GM23338 (cell line): ENCODE measurements around the gene SIK2. TPM values are rescaled to one million over a fixed set of nuclear protein-coding genes. Genes with fewer than 3 reads are reported as not detected.

Experiments used
- ATAC-seq: fragments of 200-7000 bp; cut with Tn5 transposase; 3 replicates; pipeline ENCODE4 v1.9.1; 2020
- DNase-seq: peaks from one replicate; pipeline ENCODE4 v3.0.0-alpha.2; 2015; ENCODE audit warnings: low spot score
- H2AFZ ChIP-seq: fragments of 200-600 bp; sonication (generic); 2 replicates; pipeline ENCODE4 v1.8.0; 2016; ENCODE audit warnings: antibody characterized with exemption, mild to moderate bottlenecking, moderate library complexity
- H3F3A ChIP-seq: fragments of 200-600 bp; sonication (generic); replicated peaks from 2 replicates; pipeline ENCODE4 v1.8.0; 2017; ENCODE audit warnings: antibody characterized with exemption, mixed run types, low read depth
- H3K27ac ChIP-seq: fragments of 200-600 bp; sonication (generic); 2 replicates; pipeline ENCODE4 v1.6.1; 2016; ENCODE audit warnings: low read depth
- H3K27me3 ChIP-seq: fragments of 200-600 bp; sonication (generic); 2 replicates; pipeline ENCODE4 v1.8.0; 2016; ENCODE audit warnings: mild to moderate bottlenecking, mixed run types, moderate library complexity; ENCODE audit not compliant: insufficient read depth
- H3K36me3 ChIP-seq: fragments of 200-600 bp; sonication (generic); 2 replicates; pipeline ENCODE4 v1.8.0; 2016; ENCODE audit warnings: mild to moderate bottlenecking; ENCODE audit not compliant: insufficient read depth
- H3K4me1 ChIP-seq: fragments of 200-600 bp; sonication (generic); 2 replicates; pipeline ENCODE4 v1.8.0; 2016; ENCODE audit warnings: mild to moderate bottlenecking, moderate library complexity; ENCODE audit not compliant: insufficient read depth
- H3K4me2 ChIP-seq: fragments of 200-600 bp; sonication (generic); 2 replicates; pipeline ENCODE4 v1.7.1; 2017; ENCODE audit warnings: mixed run types
- H3K4me3 ChIP-seq: fragments of 200-600 bp; sonication (generic); 2 replicates; pipeline ENCODE4 v1.6.1; 2016; ENCODE audit warnings: mixed run types
- H3K79me2 ChIP-seq: fragments of 200-600 bp; sonication (generic); replicated peaks from 2 replicates; pipeline ENCODE4 v1.8.0; 2017; ENCODE audit warnings: mild to moderate bottlenecking; ENCODE audit not compliant: insufficient read depth
- H3K9me2 ChIP-seq: fragments of 200-600 bp; sonication (generic); 2 replicates; pipeline ENCODE4 v1.8.0; 2017; ENCODE audit not compliant: insufficient read depth
- H4K20me1 ChIP-seq: fragments of 200-600 bp; sonication (generic); replicated peaks from 2 replicates; pipeline ENCODE4 v1.8.0; 2017; ENCODE audit warnings: mild to moderate bottlenecking; ENCODE audit not compliant: insufficient read depth
- H3K27ac Mint-ChIP-seq: 2 replicates; pipeline ENCODE4 v1.8.0; 2020; ENCODE audit warnings: inconsistent platforms, mild to moderate bottlenecking, moderate library complexity, mixed read lengths
- H3K27me3 Mint-ChIP-seq: 3 replicates; pipeline ENCODE4 v1.8.0; 2022; ENCODE audit warnings: low read depth, mild to moderate bottlenecking, moderate library complexity, mixed read lengths, inconsistent platforms; ENCODE audit not compliant: insufficient read depth, poor library complexity
- H3K36me3 Mint-ChIP-seq: 3 replicates; pipeline ENCODE4 v1.8.0; 2021; ENCODE audit warnings: low read depth, mild to moderate bottlenecking, inconsistent platforms, moderate library complexity, mixed read lengths
- H3K4me1 Mint-ChIP-seq: 3 replicates; pipeline ENCODE4 v1.8.0; 2020; ENCODE audit warnings: mild to moderate bottlenecking, inconsistent platforms, mixed read lengths
- H3K4me3 Mint-ChIP-seq: 3 replicates; pipeline ENCODE4 v1.8.0; 2021; ENCODE audit warnings: moderate library complexity, mild to moderate bottlenecking, inconsistent platforms, mixed read lengths
- H3K9me3 Mint-ChIP-seq: 3 replicates; pipeline ENCODE4 v1.8.0; 2020; ENCODE audit warnings: moderate library complexity, mild to moderate bottlenecking, inconsistent platforms, mixed read lengths
- CREB1 ChIP-seq: fragments of 250-450 bp; sonication (Bioruptor Pico); IDR thresholded peaks from 2 replicates; pipeline ENCODE4 v1.5.0; 2020; ENCODE audit warnings: low read depth, mild to moderate bottlenecking, moderate library complexity
- EZH2 ChIP-seq: fragments of 200-600 bp; sonication (generic); IDR thresholded peaks from one replicate; pipeline ENCODE4 v1.8.0; 2017; ENCODE audit warnings: antibody characterized with exemption, mild to moderate bottlenecking, low read depth; ENCODE audit not compliant: unreplicated experiment
- EZH2phosphoT487 ChIP-seq: fragments of 200-600 bp; sonication (generic); IDR thresholded peaks from one replicate; pipeline ENCODE4 v1.8.1; 2018; ENCODE audit warnings: antibody characterized with exemption; ENCODE audit not compliant: unreplicated experiment
- REST ChIP-seq: IDR thresholded peaks from one replicate; pipeline ENCODE4 v1.6.1; 2018; ENCODE audit warnings: antibody characterized with exemption; ENCODE audit not compliant: unreplicated experiment
- STAT1 ChIP-seq: IDR thresholded peaks from one replicate; pipeline ENCODE4 v1.6.1; 2016; ENCODE audit warnings: antibody characterized with exemption; ENCODE audit not compliant: unreplicated experiment
- ZNF331 ChIP-seq: fragments of 250-450 bp; sonication (Bioruptor Pico); IDR thresholded peaks from 2 replicates; pipeline ENCODE4 v1.5.0; 2020; ENCODE audit warnings: low read depth, mild to moderate bottlenecking, moderate library complexity
- polyA plus RNA-seq: library from polyadenylated mRNA; unstranded; fragments of >200 nt; fragmentation: Nextera tagmentation; extraction: Ambion mirVana; gene quantifications from 2 replicates; pipeline ENCODE4 v1.2.1, GENCODE V29; 2016
- total RNA-seq: library from RNA; depleted of rRNA; stranded (reverse); fragments of >200 nt; shearing (Covaris generic); gene quantifications from 2 replicates; pipeline ENCODE4 v1.2.3, GENCODE V29; 2014
- TF ChIP-seq, protein P1 (sequence below): fragments of 250-450 bp; sonication (Bioruptor Pico); IDR thresholded peaks from 2 replicates; pipeline ENCODE4 v1.5.0; 2020; ENCODE audit warnings: mild to moderate bottlenecking, moderate library complexity
- TF ChIP-seq, protein P2 (sequence below), 2 experiments: fragments of 200-600 bp in 1 of 2; sonication (generic) in 1 of 2; conservative IDR thresholded peaks; 2 replicates each; pipeline versions ENCODE4 v1.5.1 to v1.6.1; 2016 to 2017; ENCODE audit warnings: antibody characterized with exemption in 2 of 2, low read depth in 2 of 2, mild to moderate bottlenecking in 2 of 2, moderate library complexity in 1 of 2
- TF ChIP-seq, protein P3 (sequence below): IDR thresholded peaks from 2 replicates; pipeline ENCODE4 v1.6.1; 2016; ENCODE audit warnings: antibody characterized with exemption

Gene SIK2
- total and polyA plus RNA-seq, 2 experiments from 2014 or later: 2.3 to 6.7 TPM

DNA sequence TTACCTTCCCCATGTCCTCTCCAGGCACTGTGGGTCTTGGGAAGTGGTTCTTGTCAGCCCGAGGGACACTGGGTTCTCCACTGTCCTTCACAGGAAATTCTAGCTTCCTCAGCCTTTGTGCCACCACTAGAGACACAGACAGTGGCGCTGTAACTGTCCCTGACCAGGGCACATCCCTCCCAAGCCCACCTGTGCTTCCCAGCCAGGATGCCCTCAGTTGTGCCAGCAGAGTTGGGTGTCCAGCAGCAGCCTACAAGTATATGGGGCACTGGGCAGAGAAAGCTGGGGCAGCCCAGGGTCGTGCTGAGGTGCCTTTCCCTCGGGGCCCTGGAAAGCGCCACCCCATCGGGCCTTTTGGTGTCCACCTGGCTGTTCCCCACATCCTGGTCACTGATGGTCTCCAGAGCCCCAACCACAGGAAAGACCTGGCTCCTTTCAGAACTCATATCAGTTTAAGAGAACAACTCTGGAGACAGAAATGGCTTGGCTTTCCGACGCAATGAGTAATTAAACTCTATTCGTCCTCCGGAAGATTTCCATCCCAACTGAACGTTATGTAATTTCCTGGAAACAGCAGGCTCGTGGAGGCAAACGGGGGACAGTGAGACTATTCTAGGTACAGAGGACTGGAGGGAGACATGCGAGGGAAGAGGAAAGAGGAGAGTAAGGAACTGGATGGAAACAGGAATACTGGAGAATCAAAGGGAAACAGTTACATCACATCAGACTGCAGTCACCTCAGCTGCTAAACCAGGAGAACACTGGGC, 135.4 kb downstream of the SIK2 start (continued):
- TF ChIP-seq, protein P1, sequence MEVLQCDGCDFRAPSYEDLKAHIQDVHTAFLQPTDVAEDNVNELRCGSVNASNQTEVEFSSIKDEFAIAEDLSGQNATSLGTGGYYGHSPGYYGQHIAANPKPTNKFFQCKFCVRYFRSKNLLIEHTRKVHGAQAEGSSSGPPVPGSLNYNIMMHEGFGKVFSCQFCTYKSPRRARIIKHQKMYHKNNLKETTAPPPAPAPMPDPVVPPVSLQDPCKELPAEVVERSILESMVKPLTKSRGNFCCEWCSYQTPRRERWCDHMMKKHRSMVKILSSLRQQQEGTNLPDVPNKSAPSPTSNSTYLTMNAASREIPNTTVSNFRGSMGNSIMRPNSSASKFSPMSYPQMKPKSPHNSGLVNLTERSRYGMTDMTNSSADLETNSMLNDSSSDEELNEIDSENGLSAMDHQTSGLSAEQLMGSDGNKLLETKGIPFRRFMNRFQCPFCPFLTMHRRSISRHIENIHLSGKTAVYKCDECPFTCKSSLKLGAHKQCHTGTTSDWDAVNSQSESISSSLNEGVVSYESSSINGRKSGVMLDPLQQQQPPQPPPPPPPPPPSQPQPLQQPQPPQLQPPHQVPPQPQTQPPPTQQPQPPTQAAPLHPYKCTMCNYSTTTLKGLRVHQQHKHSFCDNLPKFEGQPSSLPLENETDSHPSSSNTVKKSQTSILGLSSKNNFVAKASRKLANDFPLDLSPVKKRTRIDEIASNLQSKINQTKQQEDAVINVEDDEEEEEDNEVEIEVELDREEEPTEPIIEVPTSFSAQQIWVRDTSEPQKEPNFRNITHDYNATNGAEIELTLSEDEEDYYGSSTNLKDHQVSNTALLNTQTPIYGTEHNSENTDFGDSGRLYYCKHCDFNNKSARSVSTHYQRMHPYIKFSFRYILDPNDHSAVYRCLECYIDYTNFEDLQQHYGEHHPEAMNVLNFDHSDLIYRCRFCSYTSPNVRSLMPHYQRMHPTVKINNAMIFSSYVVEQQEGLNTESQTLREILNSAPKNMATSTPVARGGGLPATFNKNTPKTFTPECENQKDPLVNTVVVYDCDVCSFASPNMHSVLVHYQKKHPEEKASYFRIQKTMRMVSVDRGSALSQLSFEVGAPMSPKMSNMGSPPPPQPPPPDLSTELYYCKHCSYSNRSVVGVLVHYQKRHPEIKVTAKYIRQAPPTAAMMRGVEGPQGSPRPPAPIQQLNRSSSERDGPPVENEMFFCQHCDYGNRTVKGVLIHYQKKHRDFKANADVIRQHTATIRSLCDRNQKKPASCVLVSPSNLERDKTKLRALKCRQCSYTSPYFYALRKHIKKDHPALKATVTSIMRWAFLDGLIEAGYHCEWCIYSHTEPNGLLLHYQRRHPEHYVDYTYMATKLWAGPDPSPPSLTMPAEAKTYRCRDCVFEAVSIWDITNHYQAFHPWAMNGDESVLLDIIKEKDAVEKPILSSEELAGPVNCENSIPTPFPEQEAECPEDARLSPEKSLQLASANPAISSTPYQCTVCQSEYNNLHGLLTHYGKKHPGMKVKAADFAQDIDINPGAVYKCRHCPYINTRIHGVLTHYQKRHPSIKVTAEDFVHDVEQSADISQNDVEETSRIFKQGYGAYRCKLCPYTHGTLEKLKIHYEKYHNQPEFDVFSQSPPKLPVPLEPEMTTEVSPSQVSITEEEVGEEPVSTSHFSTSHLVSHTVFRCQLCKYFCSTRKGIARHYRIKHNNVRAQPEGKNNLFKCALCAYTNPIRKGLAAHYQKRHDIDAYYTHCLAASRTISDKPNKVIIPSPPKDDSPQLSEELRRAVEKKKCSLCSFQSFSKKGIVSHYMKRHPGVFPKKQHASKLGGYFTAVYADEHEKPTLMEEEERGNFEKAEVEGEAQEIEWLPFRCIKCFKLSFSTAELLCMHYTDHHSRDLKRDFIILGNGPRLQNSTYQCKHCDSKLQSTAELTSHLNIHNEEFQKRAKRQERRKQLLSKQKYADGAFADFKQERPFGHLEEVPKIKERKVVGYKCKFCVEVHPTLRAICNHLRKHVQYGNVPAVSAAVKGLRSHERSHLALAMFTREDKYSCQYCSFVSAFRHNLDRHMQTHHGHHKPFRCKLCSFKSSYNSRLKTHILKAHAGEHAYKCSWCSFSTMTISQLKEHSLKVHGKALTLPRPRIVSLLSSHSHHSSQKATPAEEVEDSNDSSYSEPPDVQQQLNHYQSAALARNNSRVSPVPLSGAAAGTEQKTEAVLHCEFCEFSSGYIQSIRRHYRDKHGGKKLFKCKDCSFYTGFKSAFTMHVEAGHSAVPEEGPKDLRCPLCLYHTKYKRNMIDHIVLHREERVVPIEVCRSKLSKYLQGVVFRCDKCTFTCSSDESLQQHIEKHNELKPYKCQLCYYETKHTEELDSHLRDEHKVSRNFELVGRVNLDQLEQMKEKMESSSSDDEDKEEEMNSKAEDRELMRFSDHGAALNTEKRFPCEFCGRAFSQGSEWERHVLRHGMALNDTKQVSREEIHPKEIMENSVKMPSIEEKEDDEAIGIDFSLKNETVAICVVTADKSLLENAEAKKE (CRISPR knock-in tag): no peak
- no peak for TF ChIP-seq ZNF331 (CRISPR knock-in tag)
- TF ChIP-seq, protein P2, sequence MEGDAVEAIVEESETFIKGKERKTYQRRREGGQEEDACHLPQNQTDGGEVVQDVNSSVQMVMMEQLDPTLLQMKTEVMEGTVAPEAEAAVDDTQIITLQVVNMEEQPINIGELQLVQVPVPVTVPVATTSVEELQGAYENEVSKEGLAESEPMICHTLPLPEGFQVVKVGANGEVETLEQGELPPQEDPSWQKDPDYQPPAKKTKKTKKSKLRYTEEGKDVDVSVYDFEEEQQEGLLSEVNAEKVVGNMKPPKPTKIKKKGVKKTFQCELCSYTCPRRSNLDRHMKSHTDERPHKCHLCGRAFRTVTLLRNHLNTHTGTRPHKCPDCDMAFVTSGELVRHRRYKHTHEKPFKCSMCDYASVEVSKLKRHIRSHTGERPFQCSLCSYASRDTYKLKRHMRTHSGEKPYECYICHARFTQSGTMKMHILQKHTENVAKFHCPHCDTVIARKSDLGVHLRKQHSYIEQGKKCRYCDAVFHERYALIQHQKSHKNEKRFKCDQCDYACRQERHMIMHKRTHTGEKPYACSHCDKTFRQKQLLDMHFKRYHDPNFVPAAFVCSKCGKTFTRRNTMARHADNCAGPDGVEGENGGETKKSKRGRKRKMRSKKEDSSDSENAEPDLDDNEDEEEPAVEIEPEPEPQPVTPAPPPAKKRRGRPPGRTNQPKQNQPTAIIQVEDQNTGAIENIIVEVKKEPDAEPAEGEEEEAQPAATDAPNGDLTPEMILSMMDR (conservative IDR thresholded peaks at IDR 0.05; ENCODE audit: low read depth in 2 of 2): no peak

- Histone ChIP-seq H2AFZ (no peak overlapping the region), H3K4me3 (no peak overlapping the region), H3F3A (no peaks in the 10 kb centered on the region), H3K27ac (0 out of 2 replicates have a peak overlapping the region, but pooled peaks have one; percentile 10), H4K20me1 (peaks cover 2% of the 10 kb centered on the region), H3K9me2 (no peaks in the 10 kb centered on the region), H3K4me2 (no peak overlapping the region), H3K27me3 (no peaks in the 10 kb centered on the region), H3K79me2 (no peaks in the 10 kb centered on the region), H3K36me3 (peaks cover 27% of the 10 kb centered on the region), H3K4me1 (peaks cover 5% of the 10 kb centered on the region)
- no peak overlapping the region for H3K4me3 Mint-ChIP-seq
- peak overlapping the region; percentile 23; the same call in 1 of the 2 replicates for H3K27ac Mint-ChIP-seq
- no peak for DNase-seq
- H3K4me1 Mint-ChIP-seq: peaks cover 25% of the 10 kb centered on the region; the same call in 2 of the 3 replicates
- ATAC-seq: peak; percentile 72
- peaks cover 42% of the 10 kb centered on the region for H3K36me3 Mint-ChIP-seq
- H3K27me3 Mint-ChIP-seq: peaks cover 5% of the 10 kb centered on the region
- H3K9me3 Mint-ChIP-seq: no peaks in the 10 kb centered on the region
- TF ChIP-seq EZH2 (no peak), CREB1 (CRISPR knock-in tag) (no peak), REST (no peak), STAT1 (no peak), EZH2phosphoT487 (no peak)
- TF ChIP-seq, protein P3, sequence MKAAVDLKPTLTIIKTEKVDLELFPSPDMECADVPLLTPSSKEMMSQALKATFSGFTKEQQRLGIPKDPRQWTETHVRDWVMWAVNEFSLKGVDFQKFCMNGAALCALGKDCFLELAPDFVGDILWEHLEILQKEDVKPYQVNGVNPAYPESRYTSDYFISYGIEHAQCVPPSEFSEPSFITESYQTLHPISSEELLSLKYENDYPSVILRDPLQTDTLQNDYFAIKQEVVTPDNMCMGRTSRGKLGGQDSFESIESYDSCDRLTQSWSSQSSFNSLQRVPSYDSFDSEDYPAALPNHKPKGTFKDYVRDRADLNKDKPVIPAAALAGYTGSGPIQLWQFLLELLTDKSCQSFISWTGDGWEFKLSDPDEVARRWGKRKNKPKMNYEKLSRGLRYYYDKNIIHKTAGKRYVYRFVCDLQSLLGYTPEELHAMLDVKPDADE: no peak
Observed at GRCh38 chr11:111739299-111739698, 137.1 kb downstream of the SIK2 start.
